Prostate gland (tissue), 2 donors: ENCODE results near the gene CAMSAP2. TPM values are rescaled to one million over a fixed set of nuclear protein-coding genes. Genes with fewer than 3 reads are reported as not detected.

Experiments used
- DNase-seq: peaks from one replicate; pipeline ENCODE4 v3.0.0-alpha.2; 2019; ENCODE audit warnings: low spot score
- H3K27ac ChIP-seq, 2 donors: fragments of 200-600 bp; sonication (generic); 2 replicates each; pipeline ENCODE4 v1.5.1; 2017 to 2019
- H3K27me3 ChIP-seq: fragments of 200-600 bp; sonication (generic); replicated peaks from 2 replicates; pipeline ENCODE4 v1.5.1; 2019; ENCODE audit not compliant: insufficient read depth
- H3K36me3 ChIP-seq, 2 donors: fragments of 200-600 bp; sonication (generic); 1 replicate in 1 of 2; 2 replicates in 1 of 2; pipeline versions ENCODE4 v1.5.1 to v1.8.1; 2017 to 2019
- H3K4me1 ChIP-seq: fragments of 200-600 bp; sonication (generic); replicated peaks from 2 replicates; pipeline ENCODE4 v1.5.1; 2019
- H3K4me3 ChIP-seq, 2 donors: fragments of 200-600 bp; sonication (generic); 2 replicates each; pipeline ENCODE4 v1.5.1; 2017 to 2019
- H3K9me3 ChIP-seq: fragments of 200-600 bp; sonication (generic); 2 replicates; pipeline ENCODE4 v1.5.1; 2017
- POLR2A ChIP-seq: fragments of 450-650 bp; IDR thresholded peaks from one replicate; pipeline ENCODE4 v1.6.1; 2016; ENCODE audit warnings: antibody characterized with exemption, mild to moderate bottlenecking
- POLR2AphosphoS5 ChIP-seq: sonication (generic); formaldehyde crosslinking; IDR thresholded peaks from one replicate; pipeline ENCODE4 v1.6.1; 2017; ENCODE audit warnings: antibody characterized with exemption
- WGBS: methylation state at CpG from one replicate; pipeline ENCODE4 v1.1.5; 2018; 5-methylcytosine and 5-hydroxymethylcytosine counted together
- intact Hi-C: fragments of 100-400 bp; cut with DNase I; formaldehyde crosslinking; loops from one replicate; pipeline ENCODE4 v1.14.2; 2022
- total RNA-seq, 2 donors: library from RNA; depleted of rRNA; stranded (reverse); fragments of >200 nt; gene quantifications; one replicate each; pipeline ENCODE4 v1.1.0, GENCODE V29; 2016
- TF ChIP-seq, protein P1 (sequence below), 4 experiments: fragments of 200-600 bp in 2 of 4; fragments of 450-650 bp in 2 of 4; sonication (generic) in 2 of 4; IDR thresholded peaks; 1 replicate in 3 of 4; 2 replicates in 1 of 4; pipeline ENCODE4 v1.5.1; 2016 to 2019; ENCODE audit warnings: antibody characterized with exemption in 4 of 4, mild to moderate bottlenecking in 2 of 4, moderate library complexity in 2 of 4

The CAMSAP2 gene
- total RNA-seq, 2 donors from 2014 or later: 15.8 to 22.8 TPM

DNA sequence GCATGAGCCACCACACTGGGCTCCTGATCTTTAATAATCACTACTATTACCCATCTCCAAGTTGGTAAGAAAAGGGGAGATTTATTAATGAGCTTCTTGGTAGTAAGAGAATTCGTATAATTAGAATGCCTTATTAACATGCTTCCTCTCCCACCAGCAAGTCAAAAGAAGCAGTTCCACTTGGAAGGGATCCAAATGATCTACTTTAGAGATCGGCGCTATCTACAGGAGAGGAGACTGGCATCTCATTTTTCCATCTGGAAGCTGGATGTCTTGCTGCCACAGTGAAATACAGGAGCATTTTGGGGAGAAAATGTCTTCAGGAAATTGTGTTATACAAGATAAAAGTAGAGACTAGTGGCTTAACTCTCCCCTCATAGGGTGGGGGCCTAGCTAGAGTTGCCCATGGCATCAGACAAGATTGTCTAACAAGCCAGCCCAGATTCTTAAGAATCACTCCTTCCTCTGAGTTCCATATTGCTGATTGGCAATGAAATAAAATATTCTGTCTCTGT is 33.6 kb upstream of the CAMSAP2 start:
- Histone ChIP-seq H3K36me3 (no peaks in the 10 kb centered on the region), H3K4me3 (no peak overlapping the region), H3K27ac (no peak overlapping the region), H3K27me3 (no peaks in the 10 kb centered on the region), H3K4me1 (no peaks in the 10 kb centered on the region), H3K9me3 (no peaks in the 10 kb centered on the region)
- WGBS: 61% methylated on average over 3 of the region's 3 CpGs
- intact Hi-C loops: no loop called here
- no peak for DNase-seq
- TF ChIP-seq POLR2A (no peak), POLR2AphosphoS5 (no peak)
- TF ChIP-seq, protein P1, sequence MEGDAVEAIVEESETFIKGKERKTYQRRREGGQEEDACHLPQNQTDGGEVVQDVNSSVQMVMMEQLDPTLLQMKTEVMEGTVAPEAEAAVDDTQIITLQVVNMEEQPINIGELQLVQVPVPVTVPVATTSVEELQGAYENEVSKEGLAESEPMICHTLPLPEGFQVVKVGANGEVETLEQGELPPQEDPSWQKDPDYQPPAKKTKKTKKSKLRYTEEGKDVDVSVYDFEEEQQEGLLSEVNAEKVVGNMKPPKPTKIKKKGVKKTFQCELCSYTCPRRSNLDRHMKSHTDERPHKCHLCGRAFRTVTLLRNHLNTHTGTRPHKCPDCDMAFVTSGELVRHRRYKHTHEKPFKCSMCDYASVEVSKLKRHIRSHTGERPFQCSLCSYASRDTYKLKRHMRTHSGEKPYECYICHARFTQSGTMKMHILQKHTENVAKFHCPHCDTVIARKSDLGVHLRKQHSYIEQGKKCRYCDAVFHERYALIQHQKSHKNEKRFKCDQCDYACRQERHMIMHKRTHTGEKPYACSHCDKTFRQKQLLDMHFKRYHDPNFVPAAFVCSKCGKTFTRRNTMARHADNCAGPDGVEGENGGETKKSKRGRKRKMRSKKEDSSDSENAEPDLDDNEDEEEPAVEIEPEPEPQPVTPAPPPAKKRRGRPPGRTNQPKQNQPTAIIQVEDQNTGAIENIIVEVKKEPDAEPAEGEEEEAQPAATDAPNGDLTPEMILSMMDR (IDR thresholded peaks at IDR 0.05): no peak

DNA sequence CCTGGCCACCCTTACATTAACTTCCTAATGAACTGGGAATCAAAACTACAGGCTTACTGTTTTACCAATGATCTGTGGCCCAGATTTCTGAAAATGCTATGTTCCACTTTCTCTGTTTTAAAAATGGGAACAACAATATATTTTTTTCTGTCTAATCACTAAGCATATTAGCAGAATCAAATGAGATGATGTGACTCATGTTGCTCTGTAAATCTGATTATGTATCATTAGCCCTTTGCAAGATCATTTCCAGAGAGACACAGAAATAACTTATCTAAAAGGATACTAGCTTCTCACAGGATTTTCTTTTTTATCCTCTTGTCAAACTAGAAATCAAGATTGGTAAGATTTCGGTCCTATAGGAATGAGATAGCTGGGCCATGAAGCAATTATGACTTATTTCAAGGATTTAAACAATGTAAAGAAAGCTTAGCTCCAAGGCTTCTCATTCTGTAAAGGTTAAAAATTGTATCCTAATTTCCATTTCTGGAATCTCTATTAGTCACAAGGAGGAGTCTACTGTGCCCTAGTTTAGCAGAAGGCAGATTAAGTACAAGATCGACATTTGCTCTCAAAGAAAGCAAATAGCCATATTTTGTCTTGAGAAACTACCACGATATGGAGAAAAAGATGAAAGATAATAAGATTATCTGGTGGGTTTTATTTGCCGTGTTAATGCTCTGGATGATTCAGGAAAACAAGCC is 32.4 kb upstream of the CAMSAP2 start:
- no peak for TF ChIP-seq POLR2AphosphoS5
- TF ChIP-seq, protein P1 (IDR thresholded peaks at IDR 0.05): no peak
- no peak for TF ChIP-seq POLR2A
- intact Hi-C loops: no loop called here
- WGBS: 68% methylated on average over 4 of the region's 4 CpGs
- Histone ChIP-seq H3K36me3 (no peaks in the 10 kb centered on the region), H3K4me3 (no peak overlapping the region), H3K27ac (no peak overlapping the region), H3K4me1 (no peaks in the 10 kb centered on the region), H3K9me3 (no peaks in the 10 kb centered on the region), H3K27me3 (no peaks in the 10 kb centered on the region)
- no peak for DNase-seq

DNA sequence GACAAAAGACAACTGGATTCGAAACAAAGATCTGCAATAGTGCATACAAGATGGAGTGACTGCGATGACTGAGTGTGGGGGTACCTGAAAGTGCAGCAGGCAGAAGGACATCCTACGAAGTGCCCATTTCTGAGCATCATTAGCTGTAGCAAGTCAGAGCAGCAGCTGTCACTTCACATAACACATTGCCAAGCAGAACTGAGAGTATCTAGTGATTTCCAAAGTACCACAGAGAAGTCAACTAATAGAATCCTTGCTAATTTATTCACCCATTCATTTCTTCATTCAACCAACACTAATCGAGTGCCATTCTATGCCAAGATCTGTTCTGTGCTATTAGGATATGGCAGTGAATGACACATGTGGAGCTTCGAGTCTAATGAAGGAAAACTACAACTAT is 31.6 kb upstream of the CAMSAP2 start:
- no peak for TF ChIP-seq POLR2AphosphoS5
- no peak for TF ChIP-seq POLR2A
- TF ChIP-seq, protein P1 (IDR thresholded peaks at IDR 0.05): no peak
- no peaks in the 10 kb centered on the region for H3K9me3 ChIP-seq
- no peaks in the 10 kb centered on the region for H3K36me3 ChIP-seq
- no peak for DNase-seq
- no peak overlapping the region for H3K27ac ChIP-seq
- intact Hi-C loops: no loop called here
- H3K4me1 ChIP-seq: no peaks in the 10 kb centered on the region
- no peaks in the 10 kb centered on the region for H3K27me3 ChIP-seq
- no peak overlapping the region for H3K4me3 ChIP-seq
- 86% methylated on average over 5 of the region's 5 CpGs for WGBS

DNA sequence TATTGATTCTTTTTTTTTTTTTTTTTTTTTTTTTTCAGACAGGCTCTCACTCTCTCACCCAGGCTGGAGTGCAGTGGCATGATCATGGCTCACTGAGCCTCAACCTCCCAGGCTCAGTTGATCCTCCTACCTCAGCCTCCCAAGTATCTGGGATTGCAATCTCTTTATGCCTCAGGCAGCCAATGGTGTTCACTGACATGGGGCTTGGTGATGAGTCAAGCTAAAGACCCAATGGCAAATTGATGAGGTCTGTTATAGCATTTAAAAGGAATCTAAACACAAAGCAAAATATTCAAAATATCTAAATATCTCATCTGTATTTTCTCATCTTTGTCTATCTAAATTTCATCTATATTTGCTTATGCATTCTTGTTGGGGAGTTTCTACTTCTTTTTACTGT is 30.5 kb upstream of the CAMSAP2 start:
- TF ChIP-seq POLR2A (no peak), POLR2AphosphoS5 (no peak)
- TF ChIP-seq, protein P1 (IDR thresholded peaks at IDR 0.05): no peak
- no peak for DNase-seq
- H3K9me3 ChIP-seq: no peaks in the 10 kb centered on the region
- no peak overlapping the region for H3K27ac ChIP-seq
- H3K4me3 ChIP-seq: no peak overlapping the region
- H3K4me1 ChIP-seq: no peaks in the 10 kb centered on the region
- intact Hi-C loops: no loop called here
- H3K27me3 ChIP-seq: no peaks in the 10 kb centered on the region
- no peaks in the 10 kb centered on the region for H3K36me3 ChIP-seq

DNA sequence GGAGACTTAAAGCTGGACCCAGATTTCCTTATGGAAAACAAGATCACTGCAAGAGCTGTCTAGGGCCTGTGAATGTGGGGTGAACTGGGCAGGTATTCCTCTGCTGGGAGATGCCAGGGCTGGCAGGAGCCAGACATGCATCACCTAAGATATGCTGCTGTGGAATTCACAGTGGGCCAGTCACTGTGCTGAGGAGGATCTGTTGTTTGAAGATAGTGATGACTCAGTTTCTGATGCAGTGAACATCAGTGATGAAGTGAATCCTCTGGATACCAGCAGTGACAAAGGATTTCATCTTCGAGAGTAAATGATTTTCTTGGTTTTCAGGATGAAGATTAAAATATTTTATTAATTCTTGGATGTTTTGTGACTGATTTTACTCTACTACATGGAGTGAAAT is 29.9 kb upstream of the CAMSAP2 start:
- no peak overlapping the region for H3K4me3 ChIP-seq
- DNase-seq: no peak
- no peaks in the 10 kb centered on the region for H3K36me3 ChIP-seq
- 86% methylated on average over 1 of the region's 1 CpG for WGBS
- no peaks in the 10 kb centered on the region for H3K27me3 ChIP-seq
- no peak overlapping the region for H3K27ac ChIP-seq
- no peaks in the 10 kb centered on the region for H3K4me1 ChIP-seq
- H3K9me3 ChIP-seq: no peaks in the 10 kb centered on the region
- TF ChIP-seq, protein P1 (IDR thresholded peaks at IDR 0.05): no peak
- TF ChIP-seq POLR2A (no peak), POLR2AphosphoS5 (no peak)
- intact Hi-C loops: no loop called here
